GM11168 (cell line): ENCODE measurements around the gene GTSE1.

Experiments used
- in situ Hi-C: fragments of 300-500 bp; cut with MboI; formaldehyde crosslinking; loops from one replicate; pipeline ENCODE4 v1.12.0; 2022; ENCODE audit warnings: low sequenced_read_pairs; ENCODE audit not compliant: unreplicated experiment

GTSE1 gene

GRCh38 chr22:46272762-46273431 is 23.8 kb upstream of the GTSE1 start:
- in situ Hi-C loops, result no loop called here

GRCh38 chr22:46273432-46274148 is 23.1 kb upstream of the GTSE1 start:
- in situ Hi-C loops, result no loop called here

GRCh38 chr22:46274381-46274780 is 22.3 kb upstream of the GTSE1 start:
- in situ Hi-C loops, result no loop called here

- in situ Hi-C loops, result no loop called here
Measured at GRCh38 chr22:46275455-46276122, 21.1 kb upstream of the GTSE1 start.

- in situ Hi-C loops, result no loop called here
Measured at GRCh38 chr22:46276563-46276962, 20.1 kb upstream of the GTSE1 start.

GRCh38 chr22:46278656-46279645 is 17.7 kb upstream of the GTSE1 start:
- in situ Hi-C loops, result no loop called here

GRCh38 chr22:46280063-46280817 is 16.4 kb upstream of the GTSE1 start:
- in situ Hi-C loops, result no loop called here

GRCh38 chr22:46280999-46281623 is 15.6 kb upstream of the GTSE1 start:
- in situ Hi-C loops, result no loop called here

- in situ Hi-C loops, result no loop called here
Measured at GRCh38 chr22:46281866-46282678, 14.6 kb upstream of the GTSE1 start.

GRCh38 chr22:46286006-46286405 is 10.7 kb upstream of the GTSE1 start:
- in situ Hi-C loops, result no loop called here

- in situ Hi-C loops, result no loop called here
Measured at GRCh38 chr22:46286941-46287872, 9.5 kb upstream of the GTSE1 start.

- in situ Hi-C loops, result no loop called here
Measured at GRCh38 chr22:46287873-46288751, 8.6 kb upstream of the GTSE1 start.

- in situ Hi-C loops, result no loop called here
Measured at GRCh38 chr22:46288846-46289243, 7.8 kb upstream of the GTSE1 start.

- in situ Hi-C loops, result no loop called here
Measured at GRCh38 chr22:46289244-46289891, 7.3 kb upstream of the GTSE1 start.

- in situ Hi-C loops, result no loop called here
Measured at GRCh38 chr22:46290121-46290842, 6.4 kb upstream of the GTSE1 start.
